ENCODE data around the gene TAF3.

Gene TAF3

GRCh38 chr10:8035006-8035640 lies 216.8 kb downstream of the TAF3 start:
- DNase-seq (ENCODE audit: low read depth) = no peak

- DNase-seq (ENCODE audit: low read depth) = no peak
Measured at GRCh38 chr10:8035641-8036470, 217.6 kb downstream of the TAF3 start.

GRCh38 chr10:8036506-8037198 lies 218.3 kb downstream of the TAF3 start:
- no peak for DNase-seq (ENCODE audit: low read depth)

GRCh38 chr10:8037199-8037801 lies 219.0 kb downstream of the TAF3 start:
- no peak for DNase-seq (ENCODE audit: low read depth)

GRCh38 chr10:8037941-8038894 lies 219.9 kb downstream of the TAF3 start:
- DNase-seq (ENCODE audit: low read depth) = no peak

GRCh38 chr10:8039321-8039881 lies 221.1 kb downstream of the TAF3 start:
- no peak for DNase-seq (ENCODE audit: low read depth)

GRCh38 chr10:8040651-8041050 lies 222.3 kb downstream of the TAF3 start:
- DNase-seq (ENCODE audit: low read depth) = no peak

- DNase-seq (ENCODE audit: low read depth) = no peak
Measured at GRCh38 chr10:8041284-8041991, 223.1 kb downstream of the TAF3 start.

- DNase-seq (ENCODE audit: low read depth) = no peak
Measured at GRCh38 chr10:8041992-8042720, 223.9 kb downstream of the TAF3 start.

- no peak for DNase-seq (ENCODE audit: low read depth)
Measured at GRCh38 chr10:8042721-8043568, 224.6 kb downstream of the TAF3 start.

GRCh38 chr10:8043569-8044306 lies 225.4 kb downstream of the TAF3 start:
- no peak for DNase-seq (ENCODE audit: low read depth)

GRCh38 chr10:8044331-8044907 lies 226.1 kb downstream of the TAF3 start:
- no peak for DNase-seq (ENCODE audit: low read depth)

GRCh38 chr10:8044908-8045725 lies 226.8 kb downstream of the TAF3 start:
- DNase-seq (ENCODE audit: low read depth) = no peak

GRCh38 chr10:8045726-8046494 lies 227.6 kb downstream of the TAF3 start:
- DNase-seq (ENCODE audit: low read depth) = no peak

GRCh38 chr10:8047452-8048280 lies 229.4 kb downstream of the TAF3 start:
- no peak for DNase-seq (ENCODE audit: low read depth)
